GM21381 (cell line): Measurements from ENCODE around the gene ZNF22.

Experiments
- ATAC-seq: cut with Tn5 transposase; IDR thresholded peaks from one replicate; pipeline ENCODE4 v1.9.1; 2021; ENCODE audit warnings: mild to moderate bottlenecking, moderate library complexity; ENCODE audit not compliant: unreplicated experiment

Gene ZNF22

GRCh38 chr10:45000752-45001380 is at the start of gene ZNF22:
TSS of gene ZNF22 (plus strand) at chr10:45000923. CDS start at chr10:45003369, 2,446 bp downstream.
- ATAC-seq: peak; percentile 71

DNA sequence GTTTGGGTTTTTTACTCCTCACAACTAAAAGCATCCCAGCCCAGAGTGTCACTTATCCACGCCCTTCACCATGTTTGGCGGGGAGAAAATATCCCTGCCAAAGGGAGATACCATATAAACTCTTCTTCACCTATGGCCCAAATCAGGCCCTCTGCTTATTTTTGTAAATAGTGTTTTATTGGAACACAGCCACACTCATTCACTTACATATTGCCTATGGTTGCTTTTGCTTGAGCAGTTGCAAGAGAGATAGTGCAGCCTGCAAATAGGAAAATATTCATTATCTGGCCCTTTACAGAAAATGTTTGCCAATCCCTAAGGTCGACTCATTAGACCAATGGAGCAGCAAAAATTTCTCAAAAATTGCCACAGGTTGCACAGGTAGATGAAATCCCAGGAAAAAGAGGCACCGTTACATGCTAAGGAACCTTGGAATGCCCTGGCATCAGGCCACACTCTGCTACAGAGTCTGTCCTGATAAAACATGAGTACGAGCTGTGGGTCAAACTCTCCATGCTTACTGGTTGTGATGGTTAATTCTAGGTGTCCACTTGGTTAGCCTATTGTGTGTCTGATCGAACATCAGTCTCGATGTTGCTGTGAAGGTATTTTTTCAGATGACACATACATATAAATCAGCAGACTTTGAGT is 49.0 kb upstream of the ZNF22 start:
- no peak for ATAC-seq

- ATAC-seq: no peak
These were observed 47.9 kb upstream of the ZNF22 start for GRCh38 chr10:44952779-44953231.

DNA sequence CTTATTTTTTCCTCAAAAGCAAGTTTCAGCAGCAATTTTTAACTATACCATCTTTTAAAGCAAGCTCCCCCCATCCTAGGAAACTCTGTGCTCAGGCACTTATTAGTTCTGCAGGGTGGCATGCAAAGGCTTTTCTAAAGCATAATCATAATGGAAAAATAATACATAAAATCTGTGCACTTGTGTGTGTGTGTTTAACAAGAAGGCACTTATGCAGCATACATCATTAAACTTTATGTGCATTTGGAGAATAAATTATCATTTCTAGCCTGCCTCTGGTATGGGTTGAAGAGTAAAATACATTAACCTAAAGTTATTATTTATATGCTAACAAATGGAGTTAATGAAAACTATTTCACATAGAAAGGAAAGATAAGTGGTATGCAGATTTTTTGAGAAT is 46.7 kb upstream of the ZNF22 start:
- no peak for ATAC-seq

DNA sequence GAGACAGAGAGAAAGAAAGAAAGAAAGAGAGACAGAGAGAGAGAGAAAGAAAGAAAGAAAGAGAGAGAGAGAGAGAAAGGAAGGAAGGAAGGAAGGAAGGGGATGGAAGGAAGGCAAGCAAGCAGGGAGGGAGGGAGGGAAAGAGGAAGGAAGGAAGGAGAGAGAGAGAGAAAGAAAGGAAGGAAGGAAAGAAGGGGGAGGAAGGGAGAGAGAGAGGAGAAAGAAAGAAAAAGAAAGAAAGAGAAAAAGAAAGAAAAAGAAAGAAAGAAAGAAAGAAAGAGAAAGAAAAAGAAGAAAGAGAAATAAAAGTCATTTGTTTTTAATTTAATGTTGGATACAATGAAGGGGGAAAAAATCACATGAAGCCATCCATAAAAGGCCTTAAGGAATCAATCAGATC is 45.8 kb upstream of the ZNF22 start:
- ATAC-seq: no peak

- no peak for ATAC-seq
These were observed 45.2 kb upstream of the ZNF22 start for GRCh38 chr10:44955413-44956070.

DNA sequence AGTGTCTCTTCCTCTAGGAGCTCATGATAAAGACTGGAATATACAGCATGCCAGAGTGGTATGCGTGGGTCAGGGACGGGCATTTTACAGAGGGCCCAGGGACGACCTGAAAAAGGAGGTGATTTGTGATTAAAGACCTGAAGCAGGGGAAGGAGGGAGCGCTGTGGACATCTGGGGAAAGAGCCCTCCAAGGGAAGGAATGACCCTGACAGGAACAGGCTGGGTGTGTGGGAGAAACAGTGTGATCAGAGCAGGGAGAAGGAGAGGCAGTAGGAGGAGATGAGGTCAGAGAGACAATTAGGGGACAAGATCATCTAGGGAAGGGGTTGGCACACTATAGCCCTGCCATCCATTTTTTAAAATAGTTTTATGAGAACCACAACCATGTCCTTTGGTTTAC is 44.5 kb upstream of the ZNF22 start:
- ATAC-seq: no peak

GRCh38 chr10:44956717-44957706 is 43.7 kb upstream of the ZNF22 start:
- ATAC-seq: no peak

- ATAC-seq: no peak
These were observed 42.4 kb upstream of the ZNF22 start for GRCh38 chr10:44958196-44958897.

- ATAC-seq: no peak
These were observed 41.9 kb upstream of the ZNF22 start for GRCh38 chr10:44958898-44959246.

DNA sequence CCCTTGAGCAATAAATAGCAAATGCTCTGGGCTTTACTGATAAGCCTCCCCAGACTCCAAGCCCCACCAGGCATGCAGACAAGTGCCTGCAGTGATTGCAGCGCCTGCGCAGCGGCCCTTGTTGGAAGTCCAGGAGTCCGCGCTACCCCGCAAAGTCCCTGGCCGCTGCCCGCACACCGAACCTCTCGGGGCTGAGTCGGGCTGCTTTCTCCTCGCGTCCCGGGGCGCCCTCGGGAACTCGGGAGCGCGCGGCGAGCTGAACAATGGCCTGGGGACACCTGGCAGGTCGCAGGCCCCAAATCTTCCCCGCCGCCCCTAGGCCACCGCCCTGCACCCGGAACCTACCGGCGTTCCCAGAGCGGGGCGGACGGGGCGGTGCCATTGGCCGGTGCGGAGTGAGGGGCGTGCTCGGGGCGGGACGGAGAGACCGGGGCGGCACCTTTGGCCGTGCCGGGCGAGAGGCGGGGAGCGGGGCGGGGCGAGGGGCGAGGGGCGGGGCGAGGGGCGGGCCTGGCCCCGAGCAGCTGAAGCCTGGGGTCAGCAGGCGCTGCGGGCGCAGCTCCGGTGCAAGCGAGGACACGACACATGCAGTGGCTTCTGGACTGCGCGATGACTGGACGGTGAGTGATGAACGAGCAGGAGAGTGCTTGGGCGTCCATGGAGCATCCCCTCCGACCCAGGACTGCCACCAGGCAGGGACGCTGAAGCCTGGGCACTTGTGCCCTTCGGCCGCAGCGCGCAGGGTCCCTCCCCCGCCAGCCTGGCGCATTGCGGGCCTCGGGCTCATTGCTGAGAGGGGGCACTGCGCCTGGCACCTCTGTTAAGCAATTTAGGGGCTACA is 41.3 kb upstream of the ZNF22 start, which contains the start of gene RASSF4:
RASSF4 (plus strand) TSS at position 556 of the 841 bp plus-strand sequence. CDS start 10,401 bp downstream, outside the sequence.
- peak; percentile 98 for ATAC-seq

GRCh38 chr10:44960088-44960460 is 40.6 kb upstream of the ZNF22 start:
- no peak for ATAC-seq

- no peak for ATAC-seq
These were observed 40.1 kb upstream of the ZNF22 start for GRCh38 chr10:44960482-44961229.

DNA sequence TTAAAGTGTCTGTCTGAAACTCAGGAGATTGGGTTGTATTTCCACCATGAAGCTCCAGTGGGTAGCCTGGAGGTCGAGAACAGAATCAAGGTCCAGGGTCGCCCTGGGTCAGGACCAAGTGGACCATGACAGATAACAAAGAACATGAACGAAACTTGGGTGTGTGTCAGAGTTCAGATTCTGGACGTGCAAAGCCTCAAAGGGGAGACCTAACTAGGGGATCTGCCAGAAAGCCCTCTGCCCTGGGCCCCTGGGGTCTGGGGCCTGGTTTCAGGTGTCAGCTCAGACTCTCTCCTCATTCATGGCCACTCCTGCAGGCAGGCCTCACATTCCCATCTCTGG is 39.5 kb upstream of the ZNF22 start:
- ATAC-seq: no peak

DNA sequence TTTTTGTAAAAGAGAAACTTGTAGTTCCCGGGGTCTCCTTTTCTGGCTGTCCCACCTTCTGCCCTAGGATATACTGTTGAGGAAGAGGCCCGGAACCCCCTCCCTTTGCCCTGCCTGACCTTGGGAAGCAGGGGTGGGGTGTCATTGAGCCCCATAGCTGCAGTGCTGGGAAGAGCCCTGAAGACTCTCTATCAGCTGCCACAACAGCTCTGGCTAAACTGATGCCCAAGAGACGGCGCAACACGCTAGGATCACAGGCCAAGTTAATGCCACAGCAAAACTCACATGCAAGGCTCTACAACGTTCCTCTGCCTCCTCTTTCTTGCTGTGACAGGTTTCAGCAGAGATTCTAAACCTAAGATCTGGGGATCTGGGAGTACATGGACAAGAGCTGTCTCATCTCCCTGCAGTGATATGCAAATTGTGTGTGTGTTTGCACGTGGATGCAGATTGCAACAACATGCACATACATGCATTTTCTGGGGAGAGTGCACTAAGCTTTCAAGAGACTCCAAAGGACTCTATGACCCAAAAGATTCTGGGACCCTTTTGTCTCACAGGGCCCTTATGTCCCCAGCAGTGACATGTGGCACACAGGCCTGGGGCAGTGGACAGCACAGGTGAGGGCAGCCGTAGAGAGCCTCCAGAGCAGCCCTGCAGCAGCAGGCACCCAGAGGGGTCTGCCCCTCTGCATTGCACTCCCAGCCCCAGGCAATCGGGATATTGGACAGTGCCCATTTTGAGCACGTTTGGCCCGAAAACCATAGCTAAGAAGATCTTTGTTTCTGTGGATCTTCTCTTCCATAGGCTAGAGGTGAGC is 38.6 kb upstream of the ZNF22 start:
- ATAC-seq: no peak

GRCh38 chr10:44962870-44963738 is 37.6 kb upstream of the ZNF22 start:
- ATAC-seq: no peak
